H9 (cell line): ENCODE results near the gene PLPPR4. TPM values are rescaled to one million over a fixed set of nuclear protein-coding genes. Genes with fewer than 3 reads are reported as not detected.

Experiments
- DNase-seq: peaks from one replicate; pipeline ENCODE4 v3.0.0-alpha.2; 2017
- H2AFZ ChIP-seq: one replicate; pipeline ENCODE4 v1.6.1; 2013; ENCODE audit warnings: mild to moderate bottlenecking, low read length, control low read depth, moderate library complexity
- H2AK5ac ChIP-seq: 2 replicates; pipeline ENCODE4 v1.6.1; 2013; ENCODE audit warnings: low read length, control low read depth, mixed read lengths; ENCODE audit not compliant: insufficient read length
- H2BK120ac ChIP-seq: one replicate; pipeline ENCODE4 v1.6.1; 2013; ENCODE audit warnings: low read depth, mild to moderate bottlenecking, low read length, control low read depth, inconsistent platforms; ENCODE audit not compliant: poor library complexity, severe bottlenecking
- H2BK12ac ChIP-seq: 2 replicates; pipeline ENCODE4 v1.6.1; 2013; ENCODE audit warnings: low read length, control low read depth, mixed read lengths, low read depth; ENCODE audit not compliant: insufficient read length
- H2BK15ac ChIP-seq: 2 replicates; pipeline ENCODE4 v1.6.1; 2013; ENCODE audit warnings: low read depth, low read length, control low read depth
- H2BK20ac ChIP-seq: one replicate; pipeline ENCODE4 v1.6.1; 2013; ENCODE audit warnings: low read depth, mild to moderate bottlenecking, low read length, control low read depth, inconsistent platforms; ENCODE audit not compliant: poor library complexity, severe bottlenecking
- H2BK5ac ChIP-seq: 2 replicates; pipeline ENCODE4 v1.6.1; 2013; ENCODE audit warnings: low read length, control low read depth, mixed read lengths; ENCODE audit not compliant: insufficient read length
- H3K14ac ChIP-seq: 2 replicates; pipeline ENCODE4 v1.6.1; 2013; ENCODE audit warnings: low read length, control low read depth; ENCODE audit not compliant: insufficient read depth
- H3K18ac ChIP-seq: 2 replicates; pipeline ENCODE4 v1.6.1; 2013; ENCODE audit warnings: low read depth, mild to moderate bottlenecking, mixed read lengths, low read length, control low read depth; ENCODE audit not compliant: insufficient read length
- H3K23ac ChIP-seq: 2 replicates; pipeline ENCODE4 v1.6.1; 2013; ENCODE audit warnings: low read length, control low read depth, mixed read lengths, low read depth; ENCODE audit not compliant: insufficient read length
- H3K23me2 ChIP-seq: 2 replicates; pipeline ENCODE4 v1.6.1; 2013; ENCODE audit warnings: low read depth, mild to moderate bottlenecking, mixed read lengths, low read length, control low read depth; ENCODE audit not compliant: insufficient read length, poor library complexity, severe bottlenecking
- H3K27ac ChIP-seq: 2 replicates; pipeline ENCODE4 v1.5.1; 2013; ENCODE audit warnings: low read length, control low read depth, mixed read lengths, low read depth; ENCODE audit not compliant: insufficient read length
- H3K27me3 ChIP-seq: 2 replicates; pipeline ENCODE4 v1.6.1; 2013; ENCODE audit warnings: low read length, control low read depth, inconsistent platforms; ENCODE audit not compliant: insufficient read depth
- H3K4ac ChIP-seq: 2 replicates; pipeline ENCODE4 v1.6.1; 2013; ENCODE audit warnings: low read depth, mild to moderate bottlenecking, control low read depth, inconsistent platforms, low read length, moderate library complexity
- H3K4me1 ChIP-seq: 2 replicates; pipeline ENCODE4 v1.6.1; 2013; ENCODE audit warnings: low read length, control low read depth, inconsistent platforms; ENCODE audit not compliant: insufficient read depth
- H3K4me2 ChIP-seq: 2 replicates; pipeline ENCODE4 v1.6.1; 2013; ENCODE audit warnings: low read length, control low read depth, mixed read lengths; ENCODE audit not compliant: insufficient read length, insufficient read depth
- H3K56ac ChIP-seq: 2 replicates; pipeline ENCODE4 v1.6.1; 2013; ENCODE audit warnings: low read depth, mild to moderate bottlenecking, mixed read lengths, low read length, control low read depth; ENCODE audit not compliant: insufficient read length
- H3K79me1 ChIP-seq: 2 replicates; pipeline ENCODE4 v1.6.1; 2013; ENCODE audit warnings: low read depth, mild to moderate bottlenecking, moderate library complexity, low read length, control low read depth, inconsistent platforms; ENCODE audit not compliant: insufficient read depth, poor library complexity, severe bottlenecking
- H3K79me2 ChIP-seq: 2 replicates; pipeline ENCODE4 v1.6.1; 2013; ENCODE audit warnings: low read length, control low read depth, inconsistent platforms; ENCODE audit not compliant: insufficient read depth
- H3K9ac ChIP-seq: 2 replicates; pipeline ENCODE4 v1.6.1; 2013; ENCODE audit warnings: low read length, control low read depth, mixed read lengths; ENCODE audit not compliant: insufficient read length; ENCODE audit errors: extremely low read depth
- H3K9me3 ChIP-seq: one replicate; pipeline ENCODE4 v1.6.1; 2013; ENCODE audit warnings: low read depth, low read length, inconsistent platforms; ENCODE audit not compliant: control insufficient read depth
- H3T11ph ChIP-seq: one replicate; pipeline ENCODE4 v1.6.1; 2013; ENCODE audit warnings: mild to moderate bottlenecking, low read length, control low read depth, inconsistent platforms
- H4K20me1 ChIP-seq: one replicate; pipeline ENCODE4 v1.6.1; 2013; ENCODE audit not compliant: control insufficient read depth, insufficient read length, insufficient read depth
- H4K5ac ChIP-seq: 2 replicates; pipeline ENCODE4 v1.6.1; 2013; ENCODE audit warnings: low read depth, mild to moderate bottlenecking, mixed read lengths, low read length, control low read depth; ENCODE audit not compliant: insufficient read length
- H4K8ac ChIP-seq: replicated peaks from 2 replicates; pipeline ENCODE4 v1.6.1; 2013; ENCODE audit warnings: low read length, control low read depth, mixed read lengths, low read depth; ENCODE audit not compliant: insufficient read length
- H4K91ac ChIP-seq: 2 replicates; pipeline ENCODE4 v1.6.1; 2013; ENCODE audit warnings: low read depth, mild to moderate bottlenecking, moderate library complexity, mixed read lengths, low read length, control low read depth; ENCODE audit not compliant: insufficient read length
- H3K27ac Mint-ChIP-seq, 3 experiments: 2 replicates in 2 of 3; 3 replicates in 1 of 3; pipeline ENCODE4 v1.8.0; 2020 to 2021; ENCODE audit warnings: mixed read lengths in 3 of 3, mild to moderate bottlenecking in 1 of 3, moderate library complexity in 1 of 3
- H3K27me3 Mint-ChIP-seq: 2 replicates; pipeline ENCODE4 v1.8.0; 2021; ENCODE audit warnings: low read depth, mild to moderate bottlenecking, moderate library complexity, mixed read lengths
- H3K36me3 Mint-ChIP-seq, 3 experiments: 2 replicates in 2 of 3; 3 replicates in 1 of 3; pipeline ENCODE4 v1.8.0; 2020 to 2021; ENCODE audit warnings: low read depth in 3 of 3, mixed read lengths in 3 of 3; ENCODE audit not compliant: insufficient read depth in 1 of 3
- H3K4me1 Mint-ChIP-seq, 2 experiments: 2 replicates each; pipeline ENCODE4 v1.8.0; 2020; ENCODE audit warnings: mixed read lengths in 2 of 2
- H3K4me3 Mint-ChIP-seq, 2 experiments: 2 replicates in 1 of 2; 3 replicates in 1 of 2; pipeline ENCODE4 v1.8.0; 2020 to 2021; ENCODE audit warnings: mild to moderate bottlenecking in 2 of 2, mixed read lengths in 2 of 2, moderate library complexity in 1 of 2
- H3K9me3 Mint-ChIP-seq, 2 experiments: 2 replicates in 1 of 2; 3 replicates in 1 of 2; pipeline ENCODE4 v1.8.0; 2020; ENCODE audit warnings: mild to moderate bottlenecking in 2 of 2, mixed read lengths in 2 of 2, moderate library complexity in 1 of 2
- WGBS: extraction: QIAGEN DNeasy Blood & Tissue Kit; methylation state at CpG from one replicate; pipeline ENCODE4 v1.1.7; 2013; ENCODE audit warnings: missing lambda C conversion rate, low lambda C conversion rate, mixed read lengths; ENCODE audit not compliant: insufficient read length; ENCODE audit errors: extremely low coverage; 5-methylcytosine and 5-hydroxymethylcytosine counted together
- total RNA-seq: library from RNA; stranded (reverse); gene quantifications from 2 replicates; pipeline ENCODE4 v1.2.1, GENCODE V29; 2021
- TF ChIP-seq, protein P1 (sequence below): fragments of 200-600 bp; sonication (generic); conservative IDR thresholded peaks from 3 replicates; pipeline ENCODE4 v1.8.0; 2021; ENCODE audit warnings: antibody characterized with exemption, mild to moderate bottlenecking

PLPPR4 gene
- total RNA-seq, 1 experiment from 2014 or later, result 0.31 TPM

DNA sequence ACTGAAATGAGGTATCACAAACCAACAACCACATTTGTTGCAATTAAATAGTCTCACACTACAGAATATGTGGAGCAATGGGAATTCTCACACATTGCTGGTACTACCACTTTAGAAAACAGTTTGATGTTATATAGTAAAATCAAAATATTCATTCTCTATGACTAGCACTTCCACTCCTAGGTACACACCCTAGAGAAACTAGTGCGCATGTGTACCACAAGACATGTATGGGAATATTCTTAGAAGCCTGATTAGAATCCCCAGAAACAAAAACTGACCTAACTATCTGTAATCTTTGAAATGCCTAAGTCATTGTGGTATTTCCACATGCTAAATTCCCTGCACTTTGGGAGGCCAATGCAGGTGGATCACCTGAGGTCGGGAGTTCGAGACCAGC lies 18.1 kb upstream of the PLPPR4 start:
- H3K27ac Mint-ChIP-seq, result no peak overlapping the region
- no peak for DNase-seq
- WGBS, result no CpG with 5 or more reads among the region's 3 CpGs

More for the DNA sequence above, 18.1 kb upstream of the PLPPR4 start:
- Histone ChIP-seq H4K5ac (no peak overlapping the region), H4K20me1 (no peaks in the 10 kb centered on the region), H4K8ac (no peak overlapping the region), H2AK5ac (no peak overlapping the region), H3K9ac (no peak overlapping the region), H3K56ac (no peak overlapping the region), H3K9me3 (no peaks in the 10 kb centered on the region), H3T11ph (no peak overlapping the region), H3K79me1 (no peaks in the 10 kb centered on the region), H3K14ac (no peak overlapping the region), H2BK5ac (no peak overlapping the region), H3K18ac (no peak overlapping the region), H3K23ac (no peak overlapping the region), H3K4me2 (no peak overlapping the region), H3K27ac (no peak overlapping the region), H3K4ac (no peak overlapping the region), H2BK120ac (no peak overlapping the region), H4K91ac (no peak overlapping the region), H3K27me3 (no peaks in the 10 kb centered on the region), H3K4me1 (no peaks in the 10 kb centered on the region), H2BK15ac (no peak overlapping the region), H2AFZ (no peak overlapping the region), H2BK12ac (no peak overlapping the region), H2BK20ac (no peak overlapping the region), H3K23me2 (no peaks in the 10 kb centered on the region), H3K79me2 (no peaks in the 10 kb centered on the region)
- Mint-ChIP-seq H3K4me1 (peaks cover 0 to 5% of the 10 kb centered on the region in 2 experiments; a peak in 1 of 4 replicates), H3K27me3 (no peaks in the 10 kb centered on the region), H3K9me3 (peaks cover 0 to 4% of the 10 kb centered on the region in 2 experiments; a peak in 3 of 5 replicates), H3K4me3 (no peak overlapping the region), H3K36me3 (no peaks in the 10 kb centered on the region; a peak in 1 of 7 replicates)
- TF ChIP-seq, protein P1, sequence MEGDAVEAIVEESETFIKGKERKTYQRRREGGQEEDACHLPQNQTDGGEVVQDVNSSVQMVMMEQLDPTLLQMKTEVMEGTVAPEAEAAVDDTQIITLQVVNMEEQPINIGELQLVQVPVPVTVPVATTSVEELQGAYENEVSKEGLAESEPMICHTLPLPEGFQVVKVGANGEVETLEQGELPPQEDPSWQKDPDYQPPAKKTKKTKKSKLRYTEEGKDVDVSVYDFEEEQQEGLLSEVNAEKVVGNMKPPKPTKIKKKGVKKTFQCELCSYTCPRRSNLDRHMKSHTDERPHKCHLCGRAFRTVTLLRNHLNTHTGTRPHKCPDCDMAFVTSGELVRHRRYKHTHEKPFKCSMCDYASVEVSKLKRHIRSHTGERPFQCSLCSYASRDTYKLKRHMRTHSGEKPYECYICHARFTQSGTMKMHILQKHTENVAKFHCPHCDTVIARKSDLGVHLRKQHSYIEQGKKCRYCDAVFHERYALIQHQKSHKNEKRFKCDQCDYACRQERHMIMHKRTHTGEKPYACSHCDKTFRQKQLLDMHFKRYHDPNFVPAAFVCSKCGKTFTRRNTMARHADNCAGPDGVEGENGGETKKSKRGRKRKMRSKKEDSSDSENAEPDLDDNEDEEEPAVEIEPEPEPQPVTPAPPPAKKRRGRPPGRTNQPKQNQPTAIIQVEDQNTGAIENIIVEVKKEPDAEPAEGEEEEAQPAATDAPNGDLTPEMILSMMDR, result no peak
